Stimulated activated CD4-positive, alpha-beta T cell treated with anti-CD3 and anti-CD28 coated beads, Interleukin-2, amount 100 ng/mL, for 4 hours (primary cell): ENCODE measurements around the gene ANXA9.

Source experiments
- DNase-seq: peaks from one replicate; pipeline ENCODE4 v3.0.0-alpha.2; 2020; ENCODE audit warnings: low read depth

ANXA9 gene

DNA sequence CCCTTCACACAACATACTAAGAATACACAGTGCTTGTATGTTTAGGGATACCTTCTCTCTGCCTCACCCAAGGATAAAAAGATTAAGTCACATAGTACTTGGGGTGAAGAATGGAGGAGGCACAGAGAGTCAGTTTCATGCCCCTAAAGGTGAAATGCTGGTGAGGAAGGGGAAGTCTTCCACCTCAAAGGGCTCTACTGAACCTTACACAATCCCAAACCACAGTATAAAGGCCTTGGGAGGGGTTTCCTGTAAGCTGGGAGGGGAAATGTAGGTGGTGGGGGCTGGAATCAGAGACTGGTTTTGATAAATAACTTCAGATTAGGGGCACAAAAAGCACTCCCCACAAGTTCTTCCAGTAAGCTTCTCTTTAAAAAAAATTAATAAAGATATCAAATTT, 21.1 kb downstream of the ANXA9 start:
- DNase-seq: no peak

DNA sequence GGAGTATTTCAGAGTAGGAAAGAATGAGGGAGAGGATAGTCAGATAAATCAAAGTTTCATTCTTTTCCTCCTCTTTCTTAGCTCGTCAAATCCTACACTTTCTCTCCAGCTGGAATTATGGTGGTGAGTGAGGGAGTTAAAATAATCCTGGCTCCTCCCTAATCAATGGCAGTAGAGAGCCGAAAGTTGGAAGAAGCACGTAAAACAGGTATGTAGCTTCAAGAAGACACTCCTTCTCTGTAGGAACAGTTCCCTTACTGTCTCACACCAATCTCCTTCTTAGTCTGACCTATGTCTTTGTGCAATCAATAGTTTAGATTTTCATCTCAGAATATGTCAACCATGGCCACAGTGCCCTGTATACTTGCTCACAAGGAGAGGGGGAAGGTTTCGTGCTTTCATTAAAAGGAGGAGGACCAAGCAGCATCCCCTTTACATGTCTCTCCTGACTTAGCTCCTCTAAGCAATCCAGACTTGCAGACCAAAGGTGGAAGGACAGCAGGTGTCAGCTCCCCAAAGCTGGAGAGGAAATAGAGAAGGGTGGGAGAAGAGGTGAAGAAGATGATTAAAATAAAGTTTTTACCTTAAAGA, 23.7 kb downstream of the ANXA9 start:
- no peak for DNase-seq

GRCh38 chr1:151006327-151007052, 24.4 kb downstream of the ANXA9 start, which contains the start of gene MINDY1:
MINDY1 (minus strand) TSS chr1:151006902; CDS start chr1:151002617, 4,285 bp downstream.
- no peak for DNase-seq

GRCh38 chr1:151007853-151008243, 25.8 kb downstream of the ANXA9 start:
- no peak for DNase-seq

- peak; percentile 92 for DNase-seq
Measured at GRCh38 chr1:151008244-151009205, 26.4 kb downstream of the ANXA9 start, which contains the start of gene PRUNE1. PRUNE1 (plus strand) TSS chr1:151008449; CDS start chr1:151008633, 184 bp downstream.

DNA sequence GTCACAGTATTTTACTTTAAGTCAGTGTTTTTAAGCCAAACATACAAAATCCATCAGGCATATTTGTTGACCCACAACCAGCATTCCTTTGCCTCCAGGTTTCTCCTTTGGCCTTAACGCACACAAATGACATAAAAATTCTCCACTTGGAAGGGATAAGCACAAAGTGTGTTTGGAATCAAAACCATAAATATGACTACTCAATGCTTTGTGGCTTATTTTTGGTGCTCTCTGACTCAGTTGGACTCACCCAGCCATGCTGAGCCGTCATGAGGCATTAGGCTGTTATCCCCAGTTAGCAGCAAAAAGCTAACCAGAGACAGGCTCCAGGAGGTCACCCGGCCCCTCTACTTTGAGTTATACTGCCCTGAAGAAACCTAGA, 27.1 kb downstream of the ANXA9 start:
- DNase-seq: no peak

DNA sequence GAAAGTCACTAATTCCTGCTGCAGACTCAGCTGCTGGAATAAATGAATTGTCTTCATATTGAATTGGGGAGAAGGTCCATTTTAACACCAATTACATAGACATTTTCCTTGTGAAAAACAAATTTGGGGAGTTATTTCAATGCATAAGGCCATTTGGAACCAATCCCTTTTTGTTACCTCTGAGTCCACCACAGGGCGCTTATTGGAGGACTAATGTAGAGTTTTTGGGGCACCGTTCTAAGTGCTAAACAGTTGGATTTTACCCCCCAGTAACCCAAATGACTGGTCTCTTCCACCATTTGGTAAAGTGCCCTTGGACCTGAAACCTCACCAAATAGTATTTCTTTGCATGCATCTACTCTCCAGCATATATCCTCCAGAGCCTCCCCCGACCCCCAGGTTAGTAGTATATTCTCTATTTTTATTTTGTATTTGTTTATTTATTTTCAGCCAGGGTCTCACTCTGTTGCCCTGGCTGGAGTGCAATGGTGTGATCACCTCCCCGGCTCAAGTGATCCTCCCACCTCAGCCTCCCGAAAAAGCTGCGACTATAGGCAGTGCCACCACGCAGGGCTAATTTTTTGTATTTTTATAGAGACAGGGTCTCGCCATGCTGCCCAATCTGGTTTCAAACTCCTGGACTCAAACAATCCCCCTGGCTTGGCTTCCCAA, 27.7 kb downstream of the ANXA9 start:
- DNase-seq: no peak

- DNase-seq: no peak
Measured at GRCh38 chr1:151010346-151010726, 28.2 kb downstream of the ANXA9 start.

GRCh38 chr1:151011154-151011850, 29.2 kb downstream of the ANXA9 start:
- no peak for DNase-seq

DNA sequence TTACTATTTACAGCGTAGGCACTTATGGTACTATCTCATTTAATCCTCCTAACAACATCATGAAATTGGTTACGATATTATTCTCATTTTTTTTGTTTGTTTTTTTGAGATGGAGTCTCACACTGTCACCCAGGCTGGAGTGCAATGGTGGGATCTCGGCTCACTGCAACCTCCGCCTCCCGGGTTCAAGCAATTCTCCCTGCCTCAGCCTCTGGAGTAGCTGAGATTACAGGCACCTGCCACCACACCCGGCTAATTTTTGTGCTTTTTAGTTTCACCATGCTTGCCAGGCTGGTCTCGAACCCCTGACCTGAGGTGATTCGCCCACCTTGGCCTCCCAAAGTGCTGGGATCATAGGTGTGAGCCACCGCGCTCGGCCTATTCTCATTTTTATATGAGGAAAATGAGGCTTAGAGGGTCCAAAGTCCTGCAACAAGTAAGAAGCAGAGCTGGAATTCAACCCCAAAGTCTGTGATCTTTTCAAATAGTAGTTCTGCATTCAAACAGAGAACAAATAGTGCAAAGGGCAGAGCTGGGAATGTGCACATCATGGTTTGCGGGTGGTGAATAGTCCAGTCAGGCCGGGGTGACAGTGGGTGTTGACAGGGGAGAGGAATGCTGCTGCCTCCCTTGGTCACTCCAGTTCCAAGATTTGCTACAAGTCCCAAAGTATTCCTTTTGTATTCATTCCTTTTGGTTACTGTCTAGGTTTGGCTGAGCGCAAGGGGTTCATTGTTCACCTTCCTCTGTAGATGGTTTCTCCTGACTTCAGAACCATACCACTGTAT, 30.8 kb downstream of the ANXA9 start:
- DNase-seq: no peak

DNA sequence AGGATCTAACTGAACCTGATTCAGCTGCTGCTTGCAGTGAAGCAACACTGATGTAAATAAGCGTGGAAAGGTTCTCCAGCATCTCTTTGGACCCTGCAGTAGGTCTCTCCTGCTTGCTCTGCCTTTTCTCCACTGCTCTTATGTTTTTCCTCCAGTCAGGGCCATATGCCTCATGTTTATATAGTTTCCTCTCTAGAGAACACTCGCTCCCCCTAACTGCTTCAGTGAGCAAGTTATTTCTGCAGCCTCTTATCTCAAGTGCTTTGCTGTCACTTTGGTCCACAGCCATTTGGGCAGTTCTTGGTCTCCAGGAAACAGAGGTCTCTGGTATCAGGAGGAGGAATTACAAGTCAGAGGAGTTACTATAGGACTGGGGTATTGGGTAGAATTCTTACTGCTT, 31.4 kb downstream of the ANXA9 start:
- DNase-seq: no peak

DNA sequence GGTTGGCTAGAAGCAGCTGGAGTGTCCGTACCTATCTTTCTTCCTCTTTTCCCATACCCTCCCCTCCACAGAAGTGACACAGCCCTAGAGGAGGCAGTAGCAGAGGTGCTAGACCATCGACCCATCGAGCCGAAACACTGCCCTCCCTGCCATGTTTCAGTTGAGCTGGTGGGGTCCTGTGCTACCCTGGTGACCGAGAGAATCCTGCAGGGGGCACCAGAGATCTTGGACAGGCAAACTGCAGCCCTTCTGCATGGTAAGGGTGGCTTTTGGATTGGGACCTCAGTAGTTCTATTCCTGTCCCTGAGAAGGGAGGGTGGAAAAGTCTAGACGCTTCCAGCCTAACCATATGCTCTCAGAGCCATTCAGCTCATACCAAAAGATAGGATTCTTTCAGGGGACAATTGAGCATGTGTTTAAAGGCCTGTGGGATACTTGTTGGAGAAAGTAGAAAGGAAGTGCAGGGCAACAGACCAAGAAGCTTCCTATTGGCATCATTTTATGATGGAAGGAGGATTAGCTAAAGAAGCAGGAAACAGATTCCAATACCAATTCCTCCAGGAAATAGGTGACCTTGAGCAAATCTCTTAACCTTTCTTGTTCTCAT, 42.6 kb downstream of the ANXA9 start:
- peak; percentile 79 for DNase-seq

DNA sequence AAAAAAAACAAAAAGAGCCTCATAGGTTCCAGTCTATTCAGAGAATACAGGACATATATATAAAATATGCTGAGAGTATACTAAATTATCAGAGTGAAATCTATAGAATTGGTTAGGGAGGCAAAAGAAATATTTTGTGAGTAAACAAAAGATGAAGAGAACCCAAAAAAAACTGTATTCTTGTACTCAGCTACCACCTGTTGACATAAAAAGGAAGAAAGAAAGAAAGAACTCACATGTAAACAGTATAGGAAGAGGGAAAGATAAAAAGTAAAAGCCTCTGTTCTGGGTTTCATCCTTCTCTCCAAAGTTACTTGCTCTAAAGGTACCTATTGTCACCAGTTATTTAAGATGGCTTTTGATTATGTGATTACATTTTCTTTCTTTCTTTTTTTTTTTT, 44.4 kb downstream of the ANXA9 start:
- no peak for DNase-seq

DNA sequence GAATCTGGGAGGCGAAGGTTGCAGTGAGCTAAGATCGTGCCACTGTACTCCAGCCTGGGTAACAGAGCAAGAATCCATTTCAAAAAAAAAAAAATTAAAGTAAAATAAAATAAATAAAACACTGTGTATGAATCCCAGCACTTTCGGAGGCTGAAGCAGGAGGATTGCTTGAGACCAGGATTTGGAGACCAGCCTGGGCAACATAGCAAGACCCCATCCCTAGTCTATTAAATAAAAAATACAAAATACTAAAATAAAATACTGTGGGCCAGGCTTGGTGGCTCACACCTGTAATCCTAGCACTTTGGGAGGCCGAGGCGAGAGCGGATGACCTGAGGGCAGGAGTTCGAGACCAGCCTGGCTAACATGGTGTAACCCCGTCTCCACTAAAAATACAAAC, 50.1 kb downstream of the ANXA9 start:
- no peak for DNase-seq

GRCh38 chr1:151035167-151035566, 53.1 kb downstream of the ANXA9 start:
- no peak for DNase-seq

- DNase-seq: no peak
Measured at GRCh38 chr1:151036356-151036755, 54.3 kb downstream of the ANXA9 start, which contains the start of gene BNIPL. BNIPL (plus strand) TSS chr1:151036586; CDS start chr1:151036726, 140 bp downstream.

DNA sequence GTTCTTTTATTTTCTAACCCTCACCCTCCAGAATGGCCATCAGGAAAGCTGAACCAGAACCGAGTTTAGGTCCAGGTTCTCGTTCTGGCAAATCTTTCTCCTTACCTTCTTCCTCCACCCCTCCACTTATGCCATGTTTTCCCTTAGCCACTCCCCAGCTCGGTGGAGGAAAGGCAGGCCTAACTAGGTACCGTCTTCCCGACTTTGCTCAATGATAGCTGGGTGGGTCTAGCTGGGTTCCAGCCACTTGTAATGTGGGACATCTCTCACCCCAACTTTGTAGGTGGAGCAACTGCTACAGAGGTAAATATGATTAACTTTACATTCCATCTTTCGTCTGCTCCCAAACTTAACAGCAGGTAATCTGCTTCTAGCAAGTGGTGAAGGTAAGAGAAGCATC, 54.9 kb downstream of the ANXA9 start:
- DNase-seq: no peak

GRCh38 chr1:151039521-151039920, 57.4 kb downstream of the ANXA9 start:
- DNase-seq: no peak

DNA sequence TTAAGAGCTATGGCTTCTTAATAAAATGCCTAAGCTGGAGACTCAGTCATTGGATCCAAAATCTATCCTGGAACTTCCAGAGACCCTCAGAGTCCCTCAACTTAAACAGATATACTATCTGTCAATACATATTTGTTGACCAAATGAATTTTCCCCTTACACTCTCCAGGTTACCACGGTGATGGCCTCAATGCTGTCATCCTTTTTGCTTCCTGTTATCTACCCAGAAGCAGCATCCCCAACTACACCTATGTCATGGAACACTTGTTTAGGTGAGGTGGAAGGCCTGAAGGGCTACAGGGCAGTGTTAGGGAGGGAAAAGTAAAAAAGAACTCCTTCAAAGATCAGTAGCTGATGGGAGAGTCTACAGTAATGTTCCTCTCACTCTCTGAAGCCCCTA, 61.1 kb downstream of the ANXA9 start:
- DNase-seq: no peak
